Gastroesophageal sphincter (tissue), 4 donors: ENCODE data around the gene CASK. TPM values are rescaled to one million over a fixed set of nuclear protein-coding genes. Genes with fewer than 3 reads are reported as not detected.

Source experiments
- ATAC-seq: fragments of 150-250 bp; one replicate; pipeline ENCODE4 v1.9.1; 2016; ENCODE audit warnings: mild to moderate bottlenecking, moderate library complexity
- H3K27ac ChIP-seq, 4 donors: fragments of 200-600 bp; sonication (generic) in 3 of 4; 1 replicate in 3 of 4; 2 replicates in 1 of 4; pipeline ENCODE4 v1.5.1; 2016 to 2019
- H3K27me3 ChIP-seq: fragments of 200-600 bp; sonication (generic); one replicate; pipeline ENCODE4 v1.5.1; 2019
- H3K36me3 ChIP-seq, 2 donors: fragments of 200-600 bp; sonication (generic); one replicate each; pipeline ENCODE4 v1.5.1; 2019; ENCODE audit warnings: control low read depth in 1 of 2
- H3K4me1 ChIP-seq, 3 donors: fragments of 200-600 bp; sonication (generic); 1 replicate in 2 of 3; 2 replicates in 1 of 3; pipeline ENCODE4 v1.5.1; 2016 to 2019; ENCODE audit warnings: control low read depth in 2 of 3
- H3K4me3 ChIP-seq, 2 donors: fragments of 200-600 bp; sonication (generic); one replicate each; pipeline ENCODE4 v1.5.1; 2019; ENCODE audit warnings: mild to moderate bottlenecking in 1 of 2, moderate library complexity in 1 of 2
- H3K9me3 ChIP-seq, 3 donors: fragments of 200-600 bp; sonication (generic); one replicate each; pipeline ENCODE4 v1.5.1; 2017 to 2019; ENCODE audit warnings: control low read depth in 2 of 3
- EP300 ChIP-seq: sonication (generic); formaldehyde crosslinking; IDR thresholded peaks from one replicate; pipeline ENCODE4 v1.6.1; 2017; ENCODE audit warnings: antibody characterized with exemption, mild to moderate bottlenecking
- POLR2A ChIP-seq, 2 donors: fragments of 450-650 bp; IDR thresholded peaks; one replicate each; pipeline ENCODE4 v1.6.1; 2017; ENCODE audit warnings: antibody characterized with exemption in 2 of 2, mild to moderate bottlenecking in 2 of 2, moderate library complexity in 1 of 2
- POLR2AphosphoS5 ChIP-seq: sonication (generic); formaldehyde crosslinking; IDR thresholded peaks from one replicate; pipeline ENCODE4 v1.6.1; 2017; ENCODE audit warnings: antibody characterized with exemption
- WGBS, 2 donors: methylation state at CpG; one replicate each; pipeline ENCODE4 v1.1.5; 2018; ENCODE audit warnings: low coverage in 1 of 2; 5-methylcytosine and 5-hydroxymethylcytosine counted together
- total RNA-seq, 4 donors: library from RNA; depleted of rRNA; stranded (reverse); fragments of >200 nt; gene quantifications; one replicate each; pipeline ENCODE4 v1.1.0, GENCODE V29; 2016
- TF ChIP-seq, protein P1 (sequence below), 4 experiments: fragments of 200-600 bp in 2 of 4; fragments of 450-650 bp in 2 of 4; sonication (generic) in 1 of 4; IDR thresholded peaks; one replicate each; pipeline ENCODE4 v1.5.1; 2017 to 2019; ENCODE audit warnings: antibody characterized with exemption in 4 of 4, mild to moderate bottlenecking in 2 of 4, moderate library complexity in 2 of 4

The CASK gene
- total RNA-seq, 4 donors from 2014 or later: 22.6 to 55.0 (median 30.5) TPM

DNA sequence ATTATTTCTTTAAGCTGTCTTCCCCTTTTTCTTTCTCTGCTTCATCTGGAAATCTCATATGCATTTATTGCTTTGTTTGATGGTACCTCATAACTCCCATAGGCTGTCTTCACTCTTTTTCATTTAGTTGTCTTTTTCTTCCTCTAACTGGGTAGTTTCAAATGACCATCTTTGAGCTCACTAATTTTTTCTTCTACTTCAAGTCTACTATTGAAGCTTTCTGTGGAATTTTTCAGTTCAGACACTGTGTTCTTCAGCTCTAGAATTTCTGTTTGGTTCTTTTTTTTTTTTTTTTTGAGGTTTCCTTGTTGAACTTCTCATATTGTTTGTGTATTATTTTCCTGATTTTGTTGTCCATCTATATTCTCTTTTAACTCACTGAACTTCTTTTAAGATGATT is 23.0 kb downstream of the CASK start:
- Histone ChIP-seq H3K27ac (no peak overlapping the region), H3K36me3 (no peaks in the 10 kb centered on the region), H3K9me3 (no peaks in the 10 kb centered on the region), H3K4me1 (no peaks in the 10 kb centered on the region), H3K4me3 (no peak overlapping the region), H3K27me3 (no peaks in the 10 kb centered on the region)
- no peak for TF ChIP-seq POLR2AphosphoS5
- TF ChIP-seq, protein P1, sequence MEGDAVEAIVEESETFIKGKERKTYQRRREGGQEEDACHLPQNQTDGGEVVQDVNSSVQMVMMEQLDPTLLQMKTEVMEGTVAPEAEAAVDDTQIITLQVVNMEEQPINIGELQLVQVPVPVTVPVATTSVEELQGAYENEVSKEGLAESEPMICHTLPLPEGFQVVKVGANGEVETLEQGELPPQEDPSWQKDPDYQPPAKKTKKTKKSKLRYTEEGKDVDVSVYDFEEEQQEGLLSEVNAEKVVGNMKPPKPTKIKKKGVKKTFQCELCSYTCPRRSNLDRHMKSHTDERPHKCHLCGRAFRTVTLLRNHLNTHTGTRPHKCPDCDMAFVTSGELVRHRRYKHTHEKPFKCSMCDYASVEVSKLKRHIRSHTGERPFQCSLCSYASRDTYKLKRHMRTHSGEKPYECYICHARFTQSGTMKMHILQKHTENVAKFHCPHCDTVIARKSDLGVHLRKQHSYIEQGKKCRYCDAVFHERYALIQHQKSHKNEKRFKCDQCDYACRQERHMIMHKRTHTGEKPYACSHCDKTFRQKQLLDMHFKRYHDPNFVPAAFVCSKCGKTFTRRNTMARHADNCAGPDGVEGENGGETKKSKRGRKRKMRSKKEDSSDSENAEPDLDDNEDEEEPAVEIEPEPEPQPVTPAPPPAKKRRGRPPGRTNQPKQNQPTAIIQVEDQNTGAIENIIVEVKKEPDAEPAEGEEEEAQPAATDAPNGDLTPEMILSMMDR (IDR thresholded peaks at IDR 0.05): no peak
- no peak for TF ChIP-seq EP300
- TF ChIP-seq POLR2A (IDR thresholded peaks at IDR 0.05): no peak
- no peak for ATAC-seq

DNA sequence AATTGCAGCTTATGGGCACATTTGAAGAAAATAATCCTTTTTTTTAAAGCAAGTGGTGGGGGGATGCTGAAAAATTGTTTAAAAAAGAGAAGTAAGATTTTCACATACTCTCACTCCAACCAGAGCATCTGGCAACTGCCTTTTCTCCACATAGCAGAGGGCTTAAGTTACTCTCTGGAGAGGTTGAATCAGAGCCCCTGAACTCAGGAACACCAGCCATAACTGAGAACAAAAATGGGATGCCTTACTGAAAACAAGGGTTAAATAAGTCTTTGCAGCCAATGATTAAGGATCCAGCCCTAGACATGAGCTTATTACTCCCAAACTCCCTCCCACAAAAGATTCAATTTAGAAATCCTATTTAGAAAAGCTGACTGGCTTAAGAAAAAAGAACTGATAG is 27.5 kb downstream of the CASK start:
- no peaks in the 10 kb centered on the region for H3K9me3 ChIP-seq
- ATAC-seq: no peak
- H3K27ac ChIP-seq: no peak overlapping the region
- no peak overlapping the region for H3K4me3 ChIP-seq
- H3K4me1 ChIP-seq: no peaks in the 10 kb centered on the region
- no peaks in the 10 kb centered on the region for H3K36me3 ChIP-seq
- no peak for TF ChIP-seq EP300
- no peak for TF ChIP-seq POLR2A (IDR thresholded peaks at IDR 0.05)
- TF ChIP-seq, protein P1 (IDR thresholded peaks at IDR 0.05): no peak
- no peak for TF ChIP-seq POLR2AphosphoS5
- H3K27me3 ChIP-seq: no peaks in the 10 kb centered on the region

DNA sequence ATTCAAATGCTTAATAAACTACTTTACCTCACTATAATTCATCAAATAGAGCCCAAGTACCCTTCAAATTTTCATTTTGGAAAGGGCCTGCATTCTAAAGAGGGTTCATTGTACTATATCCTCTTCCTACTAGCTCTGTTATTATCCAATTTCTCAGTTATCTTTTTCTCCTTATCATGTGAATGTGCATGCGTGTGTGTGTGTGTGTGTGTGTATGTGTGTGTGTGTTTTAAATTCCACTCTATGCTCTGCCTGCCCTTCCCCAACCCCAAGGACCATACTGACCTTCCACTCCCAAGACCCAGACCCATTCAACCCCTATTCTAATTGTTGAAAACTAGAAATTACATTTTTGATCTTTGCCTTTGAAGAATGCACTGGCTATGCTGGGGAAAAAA is 33.3 kb downstream of the CASK start:
- TF ChIP-seq EP300: no peak
- TF ChIP-seq, protein P1 (IDR thresholded peaks at IDR 0.05): no peak
- TF ChIP-seq POLR2AphosphoS5: no peak
- TF ChIP-seq POLR2A (IDR thresholded peaks at IDR 0.05): no peak
- ATAC-seq: no peak
- Histone ChIP-seq H3K36me3 (no peaks in the 10 kb centered on the region), H3K4me3 (no peak overlapping the region), H3K27me3 (no peaks in the 10 kb centered on the region), H3K9me3 (no peaks in the 10 kb centered on the region), H3K27ac (no peak overlapping the region), H3K4me1 (no peaks in the 10 kb centered on the region)
- 20% methylated on average over 1 of the region's 1 CpG; no CpG with 5 or more reads in 1 of the 2 donors for WGBS, 2 donors

DNA sequence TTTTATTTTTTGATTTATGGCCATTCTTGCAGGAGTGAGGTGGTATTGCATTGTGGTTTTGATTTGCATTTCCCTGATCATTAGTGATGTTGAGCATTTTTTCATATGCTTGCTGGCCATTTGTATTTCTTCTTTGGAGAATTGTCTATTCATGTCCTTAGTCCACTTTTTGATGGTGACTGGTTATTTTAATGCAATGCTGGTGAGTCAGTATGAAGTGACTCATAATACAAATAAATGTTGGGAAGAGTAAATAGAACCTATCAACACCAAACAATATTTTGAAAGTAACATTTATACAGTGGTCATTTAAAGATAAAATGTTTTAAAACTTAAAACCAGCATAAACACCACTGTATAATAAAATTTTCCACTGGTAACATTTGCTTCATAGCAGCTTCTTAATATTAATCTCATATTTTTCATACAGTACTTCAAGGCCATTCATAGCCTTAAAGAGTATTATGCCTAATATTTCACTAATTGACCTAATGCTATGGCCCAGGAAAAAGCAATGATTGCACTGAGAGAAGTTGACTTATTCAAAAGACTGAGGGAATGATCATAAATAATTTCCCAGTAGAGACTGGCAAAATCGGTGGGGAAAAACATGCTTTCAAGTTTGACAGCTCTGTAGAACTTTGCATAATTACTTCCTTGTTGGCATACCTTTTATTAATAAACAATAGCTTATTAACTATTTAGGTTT is 33.9 kb downstream of the CASK start:
- H3K27ac ChIP-seq: no peak overlapping the region
- H3K9me3 ChIP-seq: no peaks in the 10 kb centered on the region
- H3K4me1 ChIP-seq: no peaks in the 10 kb centered on the region
- no peak overlapping the region for H3K4me3 ChIP-seq
- no peaks in the 10 kb centered on the region for H3K27me3 ChIP-seq
- no peak for ATAC-seq
- TF ChIP-seq POLR2AphosphoS5 (no peak), POLR2A (IDR thresholded peaks at IDR 0.05) (no peak), EP300 (no peak)
- TF ChIP-seq, protein P1 (IDR thresholded peaks at IDR 0.05): no peak
- 71 to 83% methylated on average over 1 of the region's 1 CpG for WGBS, 2 donors
- no peaks in the 10 kb centered on the region for H3K36me3 ChIP-seq

DNA sequence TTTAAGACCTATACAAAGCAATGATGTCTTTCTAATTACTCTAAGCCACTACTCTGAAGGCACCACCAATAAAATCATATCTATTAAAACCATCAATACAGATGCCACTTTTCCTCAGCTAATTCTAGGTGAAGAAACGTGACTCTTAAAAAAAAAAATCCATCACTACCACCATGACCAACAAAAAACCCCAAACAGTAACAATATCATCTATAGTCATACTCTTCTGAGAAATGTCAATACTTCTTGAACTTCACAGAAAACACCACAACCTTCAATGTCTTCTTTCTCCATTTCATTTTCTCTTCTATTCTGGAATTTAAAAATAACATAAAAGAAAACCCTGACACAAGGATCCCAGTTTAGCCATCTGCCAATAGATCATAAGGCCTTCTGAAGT is 35.7 kb downstream of the CASK start:
- Histone ChIP-seq H3K27ac (no peak overlapping the region), H3K4me1 (no peaks in the 10 kb centered on the region), H3K27me3 (no peaks in the 10 kb centered on the region), H3K4me3 (no peak overlapping the region), H3K36me3 (no peaks in the 10 kb centered on the region), H3K9me3 (no peaks in the 10 kb centered on the region)
- TF ChIP-seq, protein P1 (IDR thresholded peaks at IDR 0.05): no peak
- TF ChIP-seq POLR2AphosphoS5: no peak
- TF ChIP-seq POLR2A (IDR thresholded peaks at IDR 0.05): no peak
- TF ChIP-seq EP300: no peak
- 71 to 90% methylated on average over 1 of the region's 1 CpG for WGBS, 2 donors
- ATAC-seq: no peak
